SJCRH30 (cell line): ENCODE data around the gene GLG1. TPM values are rescaled to one million over a fixed set of nuclear protein-coding genes. Genes with fewer than 3 reads are reported as not detected.
"Not testable (repeated sequence)": the region's sequence is repeated elsewhere in the genome, so short reads cannot be mapped to it uniquely, and the experiment has no call there.

Experiments used
- DNase-seq, 2 experiments: peaks; one replicate each; pipeline ENCODE4 v3.0.0-alpha.2; 2015 to 2020
- H3K27ac ChIP-seq: fragments of 250-450 bp; sonication (Bioruptor Pico); 2 replicates; pipeline ENCODE4 v1.5.1; 2020; ENCODE audit warnings: mild to moderate bottlenecking, moderate library complexity
- H3K27me3 ChIP-seq: fragments of 250-450 bp; sonication (Bioruptor Pico); 2 replicates; pipeline ENCODE4 v1.5.1; 2020; ENCODE audit warnings: mild to moderate bottlenecking, moderate library complexity
- H3K36me3 ChIP-seq: fragments of 250-450 bp; sonication (Bioruptor Pico); 2 replicates; pipeline ENCODE4 v1.5.1; 2020; ENCODE audit warnings: mild to moderate bottlenecking, moderate library complexity
- H3K4me1 ChIP-seq: fragments of 250-450 bp; sonication (Bioruptor Pico); 2 replicates; pipeline ENCODE4 v1.5.1; 2020; ENCODE audit warnings: mild to moderate bottlenecking, moderate library complexity
- H3K4me3 ChIP-seq: fragments of 250-450 bp; sonication (Bioruptor Pico); 2 replicates; pipeline ENCODE4 v1.5.1; 2020; ENCODE audit warnings: mild to moderate bottlenecking, moderate library complexity
- H3K9me3 ChIP-seq: fragments of 250-450 bp; sonication (Bioruptor Pico); replicated peaks from 2 replicates; pipeline ENCODE4 v1.5.1; 2020; ENCODE audit warnings: mild to moderate bottlenecking, moderate library complexity
- total RNA-seq: library from RNA; depleted of rRNA; stranded (reverse); fragments of >200 nt; shearing (Covaris generic); gene quantifications from 2 replicates; pipeline ENCODE4 v1.2.3, GENCODE V29; 2014; rRNA removed

GLG1 gene
- total RNA-seq, 1 experiment from 2014 or later: 45.4 TPM

DNA sequence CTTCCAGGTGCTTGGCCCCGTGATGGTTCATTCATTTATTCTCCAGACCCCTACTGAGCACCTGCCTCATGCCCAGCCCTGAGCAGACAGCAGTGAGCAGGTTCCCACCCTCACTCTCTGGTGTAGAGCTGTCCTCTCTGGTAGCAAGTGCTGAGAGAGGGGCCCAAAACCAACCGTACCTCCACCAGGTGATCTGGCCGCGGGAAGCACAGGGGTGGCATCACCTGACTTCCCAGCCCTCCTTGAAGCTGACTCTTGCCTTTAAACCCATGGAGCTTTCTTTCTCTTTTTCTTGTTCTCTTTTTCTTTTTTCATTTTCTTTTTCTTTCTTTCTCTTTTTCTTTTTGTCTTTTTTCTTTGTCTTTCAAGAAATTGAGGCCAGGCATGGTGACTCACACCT lies 206.7 kb downstream of the GLG1 start:
- not testable (repeated sequence) for H3K4me1 ChIP-seq, H3K4me3 ChIP-seq, H3K36me3 ChIP-seq, H3K27me3 ChIP-seq, H3K9me3 ChIP-seq, H3K27ac ChIP-seq, DNase-seq

DNA sequence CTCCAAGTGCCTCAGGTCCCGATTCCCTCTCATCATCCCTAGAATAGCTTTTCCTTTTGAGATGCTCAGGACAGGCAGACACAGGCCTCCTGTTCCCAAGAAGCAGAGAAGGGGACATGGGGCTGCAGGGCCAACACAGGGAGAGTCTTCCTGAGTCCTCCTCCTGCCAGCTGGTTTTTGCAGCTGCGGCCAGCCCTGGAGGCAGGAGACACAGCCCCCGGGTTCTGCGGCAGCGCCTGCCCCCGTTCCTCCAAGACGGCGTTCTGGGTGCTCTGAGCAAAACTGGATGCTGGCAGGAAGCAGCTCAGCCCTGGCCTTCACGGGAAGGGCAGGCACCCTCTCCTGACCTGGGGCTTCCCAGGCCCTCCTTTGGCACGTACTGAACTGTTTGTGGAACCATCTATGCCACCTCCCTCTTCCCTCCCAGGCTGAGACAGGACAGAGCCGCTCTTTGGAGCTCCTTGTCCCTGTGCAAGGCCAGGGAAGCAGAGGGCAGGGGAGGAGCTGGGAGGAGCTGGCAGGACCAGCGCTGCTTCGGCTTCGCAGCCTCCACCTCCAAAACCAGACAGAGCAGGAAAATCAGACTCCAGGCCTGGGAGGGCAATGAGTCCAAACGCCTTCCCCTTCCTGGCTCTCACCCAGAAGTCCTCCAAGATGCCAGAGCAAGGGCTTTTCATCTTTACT lies 208.6 kb downstream of the GLG1 start:
- not testable (repeated sequence) for H3K4me1 ChIP-seq, H3K36me3 ChIP-seq, H3K27ac ChIP-seq, H3K9me3 ChIP-seq, H3K27me3 ChIP-seq
- peak overlapping the region; percentile 24; the same call in 1 of the 2 replicates for H3K4me3 ChIP-seq
- DNase-seq: peak; percentile 29 to 47

Other genes with a start within 250 kb of the GLG1 start
- 0.96 and 1.5 TPM in 2 replicates for gene NPIPB15, start 230.8 kb downstream of the GLG1 start, total RNA-seq
- gene CLEC18B, start 185.6 kb downstream of the GLG1 start, total RNA-seq: not detected in 2 replicates
- gene RFWD3, start 59.8 kb upstream of the GLG1 start, total RNA-seq: 40.9 and 42.2 TPM in 2 replicates
- gene MLKL, start 93.7 kb upstream of the GLG1 start, total RNA-seq: not detected in 2 replicates
- gene FA2H, start 167.7 kb upstream of the GLG1 start, total RNA-seq: not detected in 2 replicates